ENCODE results near the gene CDC34.

CDC34 gene

GRCh38 chr19:542173-542866 lies 10.8 kb downstream of the CDC34 start:
- DNase-seq (ENCODE audit: low spot score): no peak

GRCh38 chr19:543910-544608 lies 12.5 kb downstream of the CDC34 start, which contains the start of gene GZMM:
Gene GZMM, plus strand, starts transcription at chr19:544053. Its CDS starts 19 bp downstream, at chr19:544072.
- no peak for DNase-seq (ENCODE audit: low spot score)

- DNase-seq (ENCODE audit: low spot score): no peak
Measured at GRCh38 chr19:547117-547516, 15.6 kb downstream of the CDC34 start.

GRCh38 chr19:547836-548720 lies 16.5 kb downstream of the CDC34 start:
- DNase-seq (ENCODE audit: low spot score): no peak

- DNase-seq (ENCODE audit: low spot score): no peak
Measured at GRCh38 chr19:548886-549830, 17.6 kb downstream of the CDC34 start.

- no peak for DNase-seq (ENCODE audit: low spot score)
Measured at GRCh38 chr19:554817-555216, 23.3 kb downstream of the CDC34 start.

- no peak for DNase-seq (ENCODE audit: low spot score)
Measured at GRCh38 chr19:555474-555808, 23.9 kb downstream of the CDC34 start.

- no peak for DNase-seq (ENCODE audit: low spot score)
Measured at GRCh38 chr19:556611-557382, 25.2 kb downstream of the CDC34 start.

GRCh38 chr19:558770-559439 lies 27.3 kb downstream of the CDC34 start:
- DNase-seq (ENCODE audit: low spot score): no peak

- no peak for DNase-seq (ENCODE audit: low spot score)
Measured at GRCh38 chr19:560121-560520, 28.6 kb downstream of the CDC34 start.

- no peak for DNase-seq (ENCODE audit: low spot score)
Measured at GRCh38 chr19:566403-566802, 34.8 kb downstream of the CDC34 start.

- DNase-seq (ENCODE audit: low spot score): no peak
Measured at GRCh38 chr19:566844-567243, 35.3 kb downstream of the CDC34 start.

GRCh38 chr19:567296-567900 lies 35.8 kb downstream of the CDC34 start:
- DNase-seq (ENCODE audit: low spot score): no peak

GRCh38 chr19:570251-570686 lies 38.7 kb downstream of the CDC34 start:
- no peak for DNase-seq (ENCODE audit: low spot score)

GRCh38 chr19:570937-571565 lies 39.5 kb downstream of the CDC34 start:
- DNase-seq (ENCODE audit: low spot score): no peak

GRCh38 chr19:571566-571974 lies 40.0 kb downstream of the CDC34 start:
- DNase-seq (ENCODE audit: low spot score): no peak

GRCh38 chr19:572140-572742 lies 40.7 kb downstream of the CDC34 start, which contains the start of gene BSG:
Gene BSG, plus strand, starts transcription at chr19:572596. Its CDS starts 39 bp downstream, at chr19:572635.
- peak; percentile 94 for DNase-seq (ENCODE audit: low spot score)

GRCh38 chr19:572743-573518 lies 41.4 kb downstream of the CDC34 start:
- DNase-seq (ENCODE audit: low spot score): no peak

Measured in pons (tissue), 1 donor.